DOHH2 (cell line): Measurements from ENCODE around the gene CEMIP2.

Source experiments
- CTCF ChIP-seq: fragments of 200-600 bp; sonication (generic); IDR thresholded peaks from one replicate; pipeline ENCODE4 v1.5.1; 2014; ENCODE audit warnings: antibody characterized with exemption, mild to moderate bottlenecking, low read depth, low read length; ENCODE audit not compliant: poor library complexity, severe bottlenecking
- EZH2phosphoT487 ChIP-seq: fragments of 200-600 bp; sonication (generic); IDR thresholded peaks from 2 replicates; pipeline ENCODE4 v1.6.1; 2017; ENCODE audit warnings: borderline replicate concordance, mild to moderate bottlenecking, antibody characterized with exemption, low read length, moderate library complexity, mixed read lengths

- TF ChIP-seq CTCF (no peak), EZH2phosphoT487 (no peak)
These were observed 4.4 kb upstream of the CEMIP2 start for GRCh38 chr9:71772726-71773125.
